ENCODE results near the gene KISS1R.

KISS1R gene

DNA sequence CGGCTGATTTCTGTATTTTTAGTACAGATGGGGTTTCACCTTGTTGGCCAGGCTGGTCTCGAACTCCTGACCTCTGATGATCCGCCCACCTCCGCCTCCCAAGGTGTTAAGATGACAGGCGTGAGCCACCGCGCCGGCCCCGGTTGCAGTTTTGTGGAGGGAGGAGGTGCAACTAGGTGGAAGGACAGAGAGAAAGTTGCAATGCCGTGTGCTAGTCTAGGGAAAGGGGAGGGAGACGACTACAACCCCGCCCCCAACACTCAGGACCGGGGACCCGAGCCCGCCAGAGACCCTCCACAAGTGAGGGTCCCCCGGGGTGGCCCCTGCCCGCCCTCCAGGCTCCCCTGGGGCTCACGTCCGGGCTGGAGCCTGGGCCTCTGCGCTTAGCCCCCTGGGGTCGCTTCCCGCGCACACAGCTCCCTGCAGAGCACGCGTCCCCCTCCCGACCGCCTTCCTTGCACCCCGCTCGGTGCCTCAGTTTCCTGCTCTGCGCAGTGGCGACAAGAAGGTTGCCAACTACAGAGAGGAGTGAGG lies 7.5 kb downstream of the KISS1R start:
- DNase-seq (ENCODE audit: low spot score), result no peak

- peak; percentile 13 for DNase-seq (ENCODE audit: low spot score)
These were observed 8.0 kb downstream of the KISS1R start for GRCh38 chr19:925087-925525.

- peak; percentile 87 for DNase-seq (ENCODE audit: low spot score)
These were observed 8.6 kb downstream of the KISS1R start, which contains the start of gene ARID3A for GRCh38 chr19:925526-926322. Gene ARID3A (plus strand): TSS chr19:926035. CDS start chr19:929529, 3,494 bp downstream.

- DNase-seq (ENCODE audit: low spot score), result no peak
These were observed 9.1 kb downstream of the KISS1R start for GRCh38 chr19:926323-926588.

DNA sequence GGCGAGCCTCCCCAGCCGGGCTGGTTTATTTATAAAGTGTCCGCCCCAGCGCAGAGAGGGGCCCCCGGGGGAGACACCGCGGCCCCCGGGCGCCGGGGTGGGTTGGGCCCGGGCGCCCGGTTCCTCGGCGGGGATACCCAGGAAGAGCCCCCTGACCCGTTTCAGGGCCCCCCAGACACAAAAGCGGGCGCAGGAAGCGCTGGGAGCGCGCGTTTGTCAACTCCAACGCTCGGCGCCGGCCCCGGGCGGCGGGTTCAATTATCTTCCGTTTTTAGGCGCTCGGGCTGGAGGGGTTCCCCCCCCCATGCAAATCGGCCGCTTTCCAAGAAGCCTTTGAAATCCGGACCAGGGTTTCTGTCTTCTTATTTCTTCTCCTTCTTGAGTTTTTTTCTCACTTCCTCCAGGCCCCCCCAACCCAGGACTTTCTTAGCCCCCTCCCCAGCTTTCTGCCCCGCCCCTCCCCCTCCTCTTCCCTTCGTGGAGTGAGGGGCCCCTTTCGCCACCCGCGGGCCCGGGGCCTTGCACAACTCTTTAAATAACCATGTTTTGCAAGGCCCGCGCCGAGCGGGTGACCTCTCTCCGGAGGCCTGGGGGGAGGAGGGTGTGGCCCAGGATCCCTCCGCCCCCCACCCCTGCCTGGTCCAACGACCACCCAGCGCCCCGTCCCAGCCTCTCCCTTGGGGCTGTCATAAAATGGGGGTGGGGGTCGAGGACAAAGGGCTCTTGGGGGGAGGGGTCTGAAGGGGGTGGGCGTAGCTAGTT lies 9.6 kb downstream of the KISS1R start:
- peak; percentile 83 for DNase-seq (ENCODE audit: low spot score)

DNA sequence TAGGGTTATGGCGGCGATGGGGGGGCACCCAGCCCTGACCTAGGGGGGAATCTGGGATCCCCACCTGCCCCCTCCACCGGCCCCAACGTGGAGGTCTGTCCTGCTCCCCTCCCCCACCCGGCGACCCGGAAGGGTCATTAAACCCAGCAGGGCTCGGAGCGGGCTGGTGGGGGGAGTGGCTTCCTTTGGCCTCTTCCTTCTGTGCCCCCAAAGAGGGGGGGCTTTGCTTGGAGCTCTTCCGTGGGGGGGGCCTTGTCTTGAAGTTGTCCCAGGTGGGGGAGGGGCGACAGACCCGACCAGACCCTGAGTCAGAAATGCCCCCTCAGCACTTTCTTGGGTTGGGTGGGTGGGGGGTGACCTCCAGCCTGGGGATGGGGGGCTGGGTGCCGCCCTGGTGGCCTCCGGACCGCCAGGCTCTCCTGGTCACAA lies 10.2 kb downstream of the KISS1R start:
- no peak for DNase-seq (ENCODE audit: low spot score)

GRCh38 chr19:927780-928401 lies 10.8 kb downstream of the KISS1R start:
- no peak for DNase-seq (ENCODE audit: low spot score)

- DNase-seq (ENCODE audit: low spot score), result no peak
These were observed 11.5 kb downstream of the KISS1R start for GRCh38 chr19:928471-929202.

DNA sequence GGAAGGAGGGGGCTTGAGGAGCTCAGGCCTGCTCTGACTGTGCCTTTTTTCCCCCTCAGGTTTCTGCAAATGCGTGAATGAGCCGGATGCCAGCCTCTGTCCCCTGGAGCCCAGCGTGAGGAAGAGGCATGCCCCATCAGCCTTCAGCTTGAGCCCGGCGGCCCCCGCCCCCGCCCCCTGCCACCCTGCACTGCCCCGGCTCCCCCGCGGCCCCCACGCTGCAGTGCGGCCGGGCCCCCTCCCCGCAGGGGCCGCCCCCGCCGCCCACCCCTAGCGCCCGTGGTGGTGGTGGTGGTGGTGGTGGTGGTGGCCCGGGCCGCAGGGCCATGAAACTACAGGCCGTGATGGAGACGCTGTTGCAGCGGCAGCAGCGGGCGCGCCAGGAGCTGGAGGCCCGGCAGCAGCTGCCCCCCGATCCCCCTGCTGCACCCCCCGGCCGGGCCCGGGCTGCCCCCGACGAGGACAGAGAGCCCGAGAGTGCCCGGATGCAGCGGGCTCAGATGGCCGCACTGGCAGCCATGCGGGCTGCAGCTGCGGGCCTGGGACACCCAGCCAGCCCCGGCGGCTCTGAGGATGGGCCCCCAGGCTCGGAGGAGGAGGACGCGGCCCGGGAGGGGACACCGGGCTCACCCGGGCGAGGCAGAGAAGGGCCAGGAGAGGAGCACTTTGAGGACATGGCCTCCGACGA lies 12.2 kb downstream of the KISS1R start:
- no peak for DNase-seq (ENCODE audit: low spot score)

DNA sequence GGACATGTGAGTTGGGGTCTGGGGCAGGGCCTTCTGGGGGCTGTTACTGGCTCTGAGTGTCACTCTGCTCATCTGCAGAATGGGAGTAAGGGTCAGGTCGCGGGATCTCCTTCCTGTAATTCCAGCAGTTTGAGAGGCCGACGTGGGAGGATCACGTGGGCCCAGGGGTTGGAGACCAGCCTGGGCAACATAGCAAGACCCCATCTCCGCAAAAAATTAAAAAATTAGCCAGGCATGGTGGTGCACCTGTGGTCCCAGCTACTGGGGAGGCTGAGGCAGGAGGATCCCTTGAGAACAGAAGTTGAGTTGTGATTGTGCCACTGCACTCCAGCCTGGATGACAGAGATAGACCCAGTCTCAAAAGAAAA lies 12.7 kb downstream of the KISS1R start:
- no peak for DNase-seq (ENCODE audit: low spot score)

DNA sequence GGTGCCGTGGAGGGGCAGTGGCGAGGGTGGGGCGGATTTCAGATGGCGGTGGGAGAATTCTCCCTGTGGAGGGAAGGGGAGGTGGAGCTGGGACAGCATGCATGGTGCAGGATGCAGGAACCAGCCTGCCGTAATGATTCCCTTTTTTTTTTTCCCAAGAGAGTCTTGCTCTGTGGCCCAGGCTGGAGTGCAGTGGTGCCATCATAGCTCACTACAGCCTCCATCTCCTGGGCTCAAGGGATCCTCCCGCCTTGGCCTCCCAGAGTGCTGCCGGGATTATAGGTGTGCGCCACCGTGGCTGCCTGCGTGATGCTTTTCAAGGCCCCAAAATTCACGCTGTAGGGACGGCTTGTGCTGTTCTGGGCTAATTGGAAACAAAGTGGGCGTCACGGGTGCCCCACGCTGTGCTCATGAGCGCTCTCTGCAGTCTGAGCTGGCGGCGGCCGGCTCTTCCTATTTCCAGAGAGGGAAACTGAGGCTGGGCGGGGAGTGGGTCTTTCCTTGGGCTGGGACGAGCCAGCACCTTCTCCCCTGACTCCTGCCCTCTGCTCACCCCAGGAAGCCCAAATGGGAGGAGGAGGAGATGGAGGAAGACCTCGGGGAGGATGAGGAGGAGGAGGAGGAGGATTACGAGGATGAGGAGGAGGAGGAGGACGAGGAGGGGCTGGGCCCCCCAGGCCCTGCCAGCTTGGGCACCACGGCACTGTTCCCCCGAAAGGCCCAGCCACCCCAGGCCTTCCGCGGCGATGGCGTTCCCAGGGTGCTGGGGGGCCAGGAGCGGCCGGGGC lies 14.9 kb downstream of the KISS1R start:
- no peak for DNase-seq (ENCODE audit: low spot score)

DNA sequence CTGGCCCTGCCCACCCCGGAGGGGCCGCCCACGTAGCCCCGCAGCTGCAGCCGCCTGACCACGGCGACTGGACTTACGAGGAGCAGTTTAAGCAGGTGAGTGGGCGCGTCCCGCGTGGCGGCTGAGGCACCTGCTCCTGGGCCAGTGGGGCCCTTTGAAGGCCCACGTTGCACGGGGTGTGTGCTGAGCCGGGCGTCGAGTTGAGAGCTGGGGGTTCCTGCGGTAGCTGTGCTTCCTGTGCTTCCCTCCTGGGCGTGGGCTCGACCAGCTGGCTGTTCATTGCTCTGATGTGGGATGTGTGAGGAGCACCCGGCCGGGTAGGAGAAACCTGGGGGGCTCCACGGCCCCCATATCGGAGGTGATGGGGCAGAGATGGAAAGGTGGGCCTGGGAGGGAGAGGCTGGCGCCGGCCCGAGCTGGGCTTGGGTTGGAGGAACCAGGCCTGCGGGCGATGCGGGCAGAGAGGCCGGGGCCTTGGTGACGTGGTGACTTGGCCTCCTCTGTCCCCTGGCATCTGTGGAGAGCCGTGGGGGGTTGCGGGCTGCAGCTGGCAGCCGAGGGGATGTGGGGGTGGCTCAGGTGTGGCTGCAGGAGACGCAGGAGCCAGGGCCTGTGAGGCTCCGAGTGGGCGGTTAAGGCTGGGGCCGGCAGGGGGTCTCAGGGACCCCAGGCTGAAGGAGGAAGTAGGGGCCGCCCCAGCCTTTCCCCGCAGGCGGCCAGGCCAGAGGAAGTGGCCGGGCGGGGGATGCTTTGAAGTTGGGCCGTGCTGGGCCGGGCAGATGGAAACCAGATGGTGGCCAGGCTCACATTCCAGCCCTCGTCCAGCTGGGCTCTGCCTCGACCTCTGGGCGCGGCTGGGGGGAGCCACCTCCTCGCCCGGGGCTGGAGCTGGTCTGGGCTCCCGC lies 15.8 kb downstream of the KISS1R start:
- no peak for DNase-seq (ENCODE audit: low spot score)

DNA sequence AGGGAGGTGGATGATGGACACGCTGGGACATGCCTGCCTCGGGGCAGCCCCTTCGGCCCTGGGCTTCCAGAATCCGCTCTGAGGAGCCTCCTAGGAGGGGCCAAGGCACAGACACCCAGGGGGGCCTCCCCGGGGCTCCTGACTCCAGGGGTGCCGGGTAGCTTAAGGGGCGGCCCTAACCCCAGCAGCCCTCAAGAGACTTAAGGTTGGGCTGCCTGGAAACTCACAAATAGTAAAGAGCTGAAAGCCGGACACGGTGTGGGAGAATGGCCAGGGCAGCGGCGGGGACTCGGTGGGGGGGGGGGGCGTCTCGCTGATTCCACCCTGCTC lies 16.4 kb downstream of the KISS1R start:
- no peak for DNase-seq (ENCODE audit: low spot score)

DNA sequence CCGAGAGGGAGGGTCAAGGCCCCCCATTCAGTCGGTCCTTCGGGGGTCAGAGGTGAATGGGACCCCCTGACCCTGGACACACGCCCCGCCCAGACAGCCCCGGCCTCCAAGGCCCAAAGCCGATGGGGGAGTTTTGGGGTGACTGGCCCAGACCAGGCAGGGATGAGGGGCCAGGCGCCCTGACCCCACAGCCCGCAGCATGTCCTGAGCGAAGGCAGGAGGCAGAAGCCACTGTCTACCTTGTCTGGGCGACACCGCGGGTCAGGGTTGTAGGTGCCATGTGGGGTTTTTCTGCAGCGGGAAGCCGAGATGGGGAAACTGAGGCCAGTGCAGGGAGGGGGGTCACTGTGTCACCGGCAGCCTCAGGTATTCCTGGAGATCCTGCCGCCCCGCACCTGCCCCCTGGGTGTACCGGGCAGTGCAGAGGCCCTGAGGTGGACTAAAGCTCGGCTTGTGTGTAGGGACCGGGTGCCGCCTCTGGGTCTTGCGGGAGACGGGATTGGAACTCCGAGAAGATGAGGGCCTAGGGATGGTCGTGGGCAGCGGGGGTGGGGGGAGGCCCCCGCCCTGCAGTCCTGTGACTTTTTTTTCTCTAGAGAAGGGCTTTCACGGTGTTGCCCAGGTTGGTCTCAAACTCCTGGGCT lies 17.2 kb downstream of the KISS1R start:
- DNase-seq (ENCODE audit: low spot score), result no peak

DNA sequence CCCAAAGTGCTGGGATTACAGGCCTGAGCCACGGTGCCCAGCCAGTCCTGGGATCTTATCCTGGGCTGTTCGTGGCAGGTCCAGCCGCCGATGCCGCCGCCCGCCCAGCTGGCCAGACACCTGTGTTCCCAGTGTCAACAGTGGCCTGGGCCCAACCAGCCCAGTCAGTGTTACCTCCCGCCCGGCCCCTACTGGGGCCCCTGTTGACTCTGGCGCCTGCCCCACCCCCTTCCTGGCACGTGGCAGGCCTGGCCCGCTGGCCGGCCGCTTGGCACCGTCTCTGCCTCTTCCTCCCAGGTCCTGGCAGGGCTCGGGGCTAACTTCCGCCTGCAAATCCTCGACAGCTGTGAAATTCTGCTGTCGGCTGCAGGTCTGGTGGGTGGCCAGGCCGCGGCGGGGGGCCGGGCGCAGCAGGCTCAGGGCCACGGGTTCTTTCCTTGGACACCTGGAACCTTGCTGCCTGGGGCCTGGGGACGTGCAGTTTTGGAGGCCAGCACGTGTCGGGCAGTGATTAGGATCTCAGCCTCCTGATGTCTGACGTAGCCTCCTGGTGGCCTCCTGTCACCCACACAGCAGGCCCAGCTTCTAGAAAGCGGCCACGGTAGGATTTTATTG lies 17.8 kb downstream of the KISS1R start:
- no peak for DNase-seq (ENCODE audit: low spot score)

- no peak for DNase-seq (ENCODE audit: low spot score)
These were observed 19.0 kb downstream of the KISS1R start for GRCh38 chr19:936175-936546.

DNA sequence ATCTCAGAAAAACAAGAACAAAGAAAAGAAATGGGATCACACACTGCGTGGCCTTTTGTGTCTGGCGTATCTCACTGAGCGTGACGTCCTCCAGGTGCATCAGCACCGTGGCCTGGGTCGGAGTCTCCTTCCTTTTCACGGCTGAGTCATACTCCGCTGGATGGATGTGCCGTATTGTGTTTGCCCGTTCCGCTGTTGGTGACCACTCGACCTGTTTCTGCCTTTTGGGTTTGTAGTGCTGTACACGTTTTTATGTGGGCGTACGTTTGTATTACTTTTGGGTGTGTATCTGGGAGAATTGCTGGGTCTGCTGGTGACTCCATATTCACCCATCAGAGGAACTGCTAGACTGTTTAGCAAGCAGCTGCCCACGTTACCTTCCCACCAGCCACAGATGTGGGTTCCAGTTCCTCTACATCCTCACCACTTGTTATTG lies 20.1 kb downstream of the KISS1R start:
- DNase-seq (ENCODE audit: low spot score), result no peak

GRCh38 chr19:938233-938923 lies 21.2 kb downstream of the KISS1R start:
- DNase-seq (ENCODE audit: low spot score), result no peak

Data from germinal center (tissue), 1 donor.